NB4 (cell line): Measurements from ENCODE around the gene SH3BP4.

Source experiments
- CTCF ChIP-seq: IDR thresholded peaks from one replicate; pipeline ENCODE4 v1.5.1; 2012; ENCODE audit warnings: low read depth, low read length
- MAX ChIP-seq: IDR thresholded peaks from 2 replicates; pipeline ENCODE4 v1.6.1; 2011; ENCODE audit warnings: low read depth, low read length
- MYC ChIP-seq: IDR thresholded peaks from 2 replicates; pipeline ENCODE4 v1.6.1; 2011; ENCODE audit warnings: low read depth, low read length
- POLR2A ChIP-seq: IDR thresholded peaks from 2 replicates; pipeline ENCODE4 v1.6.1; 2011; ENCODE audit warnings: mild to moderate bottlenecking; ENCODE audit not compliant: insufficient read length; ENCODE audit errors: extremely low read depth

GRCh38 chr2:234950730-234951663, 820 bp upstream of the SH3BP4 start:
- TF ChIP-seq CTCF (no peak), POLR2A (no peak), MYC (no peak), MAX (no peak)
